ENCODE results near the gene FANCM. TPM values are rescaled to one million over a fixed set of nuclear protein-coding genes. Genes with fewer than 3 reads are reported as not detected.

FANCM gene
- total and polyA plus RNA-seq, 2 experiments from 2014 or later = 19.6 to 21.1 TPM

- Histone ChIP-seq H3K9me2 (ENCODE audit: insufficient read depth) (no peaks in the 10 kb centered on the region), H3K36me3 (ENCODE audit: insufficient read depth) (peaks cover 4% of the 10 kb centered on the region), H3F3A (replicated peaks; ENCODE audit: low read depth) (no peaks in the 10 kb centered on the region), H3K4me2 (no peak overlapping the region), H2AFZ (no peak overlapping the region), H3K4me3 (no peak overlapping the region), H4K20me1 (replicated peaks; ENCODE audit: insufficient read depth) (no peaks in the 10 kb centered on the region), H3K79me2 (replicated peaks; ENCODE audit: insufficient read depth) (no peaks in the 10 kb centered on the region), H3K4me1 (ENCODE audit: insufficient read depth) (no peaks in the 10 kb centered on the region), H3K27me3 (ENCODE audit: insufficient read depth) (no peaks in the 10 kb centered on the region), H3K27ac (ENCODE audit: low read depth) (no peak overlapping the region)
- TF ChIP-seq POLR2AphosphoS5 (IDR thresholded peaks at IDR 0.05; ENCODE audit: low read depth) = no peak
- TF ChIP-seq ETS1 (IDR thresholded peaks at IDR 0.05) = no peak
- DNase-seq (ENCODE audit: low spot score) = no peak
- Mint-ChIP-seq H3K4me1 (no peaks in the 10 kb centered on the region), H3K36me3 (ENCODE audit: low read depth) (peaks cover 9% of the 10 kb centered on the region; the same call in 2 of the 3 replicates), H3K27me3 (ENCODE audit: insufficient read depth, low read depth, poor library complexity) (no peaks in the 10 kb centered on the region), H3K9me3 (no peaks in the 10 kb centered on the region), H3K4me3 (no peak overlapping the region), H3K27ac (no peak overlapping the region)
- ATAC-seq = no peak
These were observed 62.8 kb downstream of the FANCM start for GRCh38 chr14:45198551-45198950.

- Histone ChIP-seq H3F3A (replicated peaks; ENCODE audit: low read depth) (no peaks in the 10 kb centered on the region), H3K27me3 (ENCODE audit: insufficient read depth) (no peaks in the 10 kb centered on the region), H3K79me2 (replicated peaks; ENCODE audit: insufficient read depth) (no peaks in the 10 kb centered on the region), H3K27ac (ENCODE audit: low read depth) (no peak overlapping the region; the same call in 1 of the 2 replicates), H3K9me2 (ENCODE audit: insufficient read depth) (no peaks in the 10 kb centered on the region), H4K20me1 (replicated peaks; ENCODE audit: insufficient read depth) (no peaks in the 10 kb centered on the region), H3K4me2 (no peak overlapping the region), H3K4me3 (no peak overlapping the region), H3K36me3 (ENCODE audit: insufficient read depth) (peaks cover 4% of the 10 kb centered on the region), H3K4me1 (ENCODE audit: insufficient read depth) (no peaks in the 10 kb centered on the region), H2AFZ (no peak overlapping the region)
- H3K9me3 Mint-ChIP-seq = no peaks in the 10 kb centered on the region
- peaks cover 10% of the 10 kb centered on the region; the same call in 2 of the 3 replicates for H3K36me3 Mint-ChIP-seq (ENCODE audit: low read depth)
- ATAC-seq (no peak), DNase-seq (ENCODE audit: low spot score) (no peak)
- no peaks in the 10 kb centered on the region for H3K27me3 Mint-ChIP-seq (ENCODE audit: insufficient read depth, low read depth, poor library complexity)
- TF ChIP-seq ETS1 (IDR thresholded peaks at IDR 0.05) = no peak
- no peak for TF ChIP-seq REST (IDR thresholded peaks at IDR 0.05; ENCODE audit: unreplicated experiment)
- no peak for TF ChIP-seq EZH2phosphoT487 (IDR thresholded peaks at IDR 0.05; ENCODE audit: unreplicated experiment)
- no peak for TF ChIP-seq ZNF462 (CRISPR knock-in tag; IDR thresholded peaks at IDR 0.05)
- TF ChIP-seq STAT1 (IDR thresholded peaks at IDR 0.05; ENCODE audit: unreplicated experiment) = no peak
- no peak for TF ChIP-seq ZNF331 (CRISPR knock-in tag; IDR thresholded peaks at IDR 0.05; ENCODE audit: low read depth)
- peak overlapping the region; percentile 11; the same call in 1 of the 2 replicates for H3K27ac Mint-ChIP-seq
- H3K4me1 Mint-ChIP-seq = no peaks in the 10 kb centered on the region
- H3K4me3 Mint-ChIP-seq = no peak overlapping the region
These were observed 63.5 kb downstream of the FANCM start for GRCh38 chr14:45199230-45199629.

Data from GM23338 (cell line).